ENCODE measurements around the gene SPP1. TPM values are rescaled to one million over a fixed set of nuclear protein-coding genes. Genes with fewer than 3 reads are reported as not detected.

The SPP1 gene
- polyA plus RNA-seq, 1 of the 3 experiments (the other 2 are of a cell fraction) = 0.82 TPM

DNA sequence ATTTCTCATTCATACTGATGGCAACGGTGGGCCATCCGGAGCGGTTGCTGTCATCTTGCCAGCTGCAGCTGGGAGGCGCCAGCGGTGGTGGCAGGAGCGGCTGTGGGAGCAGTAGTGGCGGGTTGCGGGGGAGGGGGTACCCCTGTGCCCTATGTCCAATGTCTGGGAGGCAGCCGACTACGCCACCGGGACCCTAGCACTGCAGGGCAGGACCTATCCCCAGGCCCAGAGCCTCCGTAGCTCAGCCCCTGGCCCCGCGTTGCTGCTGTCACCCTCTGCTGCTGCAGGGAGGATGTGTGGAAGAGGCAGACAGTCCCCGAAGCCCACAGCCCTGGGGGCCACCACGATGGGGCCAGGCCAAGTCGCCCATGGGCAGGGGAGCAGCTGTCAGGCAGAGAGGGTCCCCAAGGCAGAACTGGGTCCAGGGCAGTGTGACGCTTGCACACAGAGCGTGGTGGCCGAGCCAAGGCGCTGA lies 10.0 kb upstream of the SPP1 start (continued):
- no peak for TF ChIP-seq FOSL2 (IDR thresholded peaks at IDR 0.05; ENCODE audit: borderline replicate concordance, low read depth)
- TF ChIP-seq FOXJ3 (CRISPR knock-in tag; IDR thresholded peaks at IDR 0.05) = no peak
- TF ChIP-seq EP300 (IDR thresholded peaks at IDR 0.05; ENCODE audit: borderline replicate concordance in 1 of 2, low read depth in 1 of 2, low read length in 1 of 2) = no peak
- no peak for TF ChIP-seq SMC3 (IDR thresholded peaks at IDR 0.05; ENCODE audit: low read depth, low read length)
- no peak for TF ChIP-seq TAF1 (IDR thresholded peaks at IDR 0.05; ENCODE audit: borderline replicate concordance, low read depth, low read length)
- TF ChIP-seq, protein P1, sequence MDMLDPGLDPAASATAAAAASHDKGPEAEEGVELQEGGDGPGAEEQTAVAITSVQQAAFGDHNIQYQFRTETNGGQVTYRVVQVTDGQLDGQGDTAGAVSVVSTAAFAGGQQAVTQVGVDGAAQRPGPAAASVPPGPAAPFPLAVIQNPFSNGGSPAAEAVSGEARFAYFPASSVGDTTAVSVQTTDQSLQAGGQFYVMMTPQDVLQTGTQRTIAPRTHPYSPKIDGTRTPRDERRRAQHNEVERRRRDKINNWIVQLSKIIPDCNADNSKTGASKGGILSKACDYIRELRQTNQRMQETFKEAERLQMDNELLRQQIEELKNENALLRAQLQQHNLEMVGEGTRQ (IDR thresholded peaks at IDR 0.05; ENCODE audit: borderline replicate concordance, low read depth, low read length) = no peak
- no peak for TF ChIP-seq EZH2phosphoT487 (IDR thresholded peaks at IDR 0.05; ENCODE audit: borderline replicate concordance, low read depth)
- TF ChIP-seq RAD21 (IDR thresholded peaks at IDR 0.05; ENCODE audit: low read length) = no peak

DNA sequence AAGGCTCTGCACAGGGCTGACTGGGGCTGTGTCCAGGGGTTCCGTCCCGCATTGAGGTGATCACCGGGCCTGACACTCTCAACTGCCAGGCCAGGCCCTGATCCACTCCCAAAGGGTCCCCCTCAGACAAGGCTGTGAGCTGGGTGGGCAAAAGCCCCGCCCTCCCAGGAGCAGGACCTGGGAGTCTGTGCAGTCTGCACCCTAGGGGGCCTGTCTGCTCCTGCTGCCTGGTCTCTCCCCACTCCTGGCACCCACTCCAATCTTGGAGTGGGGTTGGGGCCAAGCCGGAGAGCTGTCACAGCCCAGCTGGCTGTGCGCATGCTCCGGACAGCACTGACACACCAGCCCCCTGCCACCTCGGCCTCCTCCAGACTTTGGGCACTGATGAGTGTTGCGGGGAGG lies 9.4 kb upstream of the SPP1 start:
- 56% methylated on average over 2 of the region's 9 CpGs for WGBS (ENCODE audit: low lambda C conversion rate)
- Histone ChIP-seq H3K9ac (no peak overlapping the region), H3K79me2 (ENCODE audit: insufficient read depth) (no peaks in the 10 kb centered on the region), H3K4me1 (ENCODE audit: control insufficient read depth in 1 of 2, insufficient read depth in 2 of 2, low read depth in 1 of 2, low read length in 1 of 2) (no peaks in the 10 kb centered on the region; a peak in 1 of 4 replicates), H3K9me2 (no peaks in the 10 kb centered on the region), H4K20me1 (ENCODE audit: insufficient read depth) (no peaks in the 10 kb centered on the region), H3F3A (replicated peaks; ENCODE audit: insufficient read depth) (no peaks in the 10 kb centered on the region), H3K4me2 (no peak overlapping the region), H3K9me3 (no peaks in the 10 kb centered on the region), H2AFZ (ENCODE audit: low read depth) (no peak overlapping the region), H3K27me3 (ENCODE audit: insufficient read depth) (no peaks in the 10 kb centered on the region), H3K4me3 (ENCODE audit: low read depth in 2 of 2, low read length in 1 of 2) (no peak overlapping the region), H3K27ac (ENCODE audit: low read depth in 2 of 2, low read length in 1 of 2) (no peak overlapping the region), H3K36me3 (replicated peaks in 1 of 2; ENCODE audit: control insufficient read depth in 1 of 2, insufficient read depth in 2 of 2, low read length in 1 of 2) (no peaks in the 10 kb centered on the region)
- ChIA-PET POLR2A (no interaction called here), CTCF (interaction anchor here (2.9 to 3.9 kb wide), 2 partner anchors 7 to 118 kb away, joined by 15 to 26 read pairs; no protein-coding TSS in a partner anchor)
- DNase-seq = no peak
- TF ChIP-seq ELF1 (IDR thresholded peaks at IDR 0.05) = no peak
- no peak for TF ChIP-seq POLR2AphosphoS5 (IDR thresholded peaks at IDR 0.05; ENCODE audit: low read depth, low read length)
- TF ChIP-seq, protein P2, sequence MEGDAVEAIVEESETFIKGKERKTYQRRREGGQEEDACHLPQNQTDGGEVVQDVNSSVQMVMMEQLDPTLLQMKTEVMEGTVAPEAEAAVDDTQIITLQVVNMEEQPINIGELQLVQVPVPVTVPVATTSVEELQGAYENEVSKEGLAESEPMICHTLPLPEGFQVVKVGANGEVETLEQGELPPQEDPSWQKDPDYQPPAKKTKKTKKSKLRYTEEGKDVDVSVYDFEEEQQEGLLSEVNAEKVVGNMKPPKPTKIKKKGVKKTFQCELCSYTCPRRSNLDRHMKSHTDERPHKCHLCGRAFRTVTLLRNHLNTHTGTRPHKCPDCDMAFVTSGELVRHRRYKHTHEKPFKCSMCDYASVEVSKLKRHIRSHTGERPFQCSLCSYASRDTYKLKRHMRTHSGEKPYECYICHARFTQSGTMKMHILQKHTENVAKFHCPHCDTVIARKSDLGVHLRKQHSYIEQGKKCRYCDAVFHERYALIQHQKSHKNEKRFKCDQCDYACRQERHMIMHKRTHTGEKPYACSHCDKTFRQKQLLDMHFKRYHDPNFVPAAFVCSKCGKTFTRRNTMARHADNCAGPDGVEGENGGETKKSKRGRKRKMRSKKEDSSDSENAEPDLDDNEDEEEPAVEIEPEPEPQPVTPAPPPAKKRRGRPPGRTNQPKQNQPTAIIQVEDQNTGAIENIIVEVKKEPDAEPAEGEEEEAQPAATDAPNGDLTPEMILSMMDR (IDR thresholded peaks at IDR 0.05) = no peak
- no peak for TF ChIP-seq CHD2 (IDR thresholded peaks at IDR 0.05; ENCODE audit: low read length, partially characterized antibody)
- no peak for TF ChIP-seq YY1 (IDR thresholded peaks at IDR 0.05; ENCODE audit: low read depth)
- TF ChIP-seq, protein P1 (IDR thresholded peaks at IDR 0.05; ENCODE audit: borderline replicate concordance, low read depth, low read length) = no peak

All from SK-N-SH (cell line).